HepG2 (cell line): ENCODE measurements around the gene NCF1.
"Not testable (repeated sequence)": the region's sequence is repeated elsewhere in the genome, so short reads cannot be mapped to it uniquely, and the experiment has no call there.

ENCODE experiments used
- CBX1 ChIP-seq: IDR thresholded peaks from one replicate; pipeline ENCODE4 v1.6.1; 2016; ENCODE audit warnings: antibody characterized with exemption, low read depth
- KLF6 ChIP-seq: IDR thresholded peaks from 2 replicates; pipeline ENCODE4 v1.8.0; 2016; ENCODE audit warnings: missing biosample characterization, missing genetic modification reagents
- MED1 ChIP-seq: sonication (generic); formaldehyde crosslinking; IDR thresholded peaks from 2 replicates; pipeline ENCODE4 v1.4.0; 2020; ENCODE audit warnings: missing genetic modification reagents

DNA sequence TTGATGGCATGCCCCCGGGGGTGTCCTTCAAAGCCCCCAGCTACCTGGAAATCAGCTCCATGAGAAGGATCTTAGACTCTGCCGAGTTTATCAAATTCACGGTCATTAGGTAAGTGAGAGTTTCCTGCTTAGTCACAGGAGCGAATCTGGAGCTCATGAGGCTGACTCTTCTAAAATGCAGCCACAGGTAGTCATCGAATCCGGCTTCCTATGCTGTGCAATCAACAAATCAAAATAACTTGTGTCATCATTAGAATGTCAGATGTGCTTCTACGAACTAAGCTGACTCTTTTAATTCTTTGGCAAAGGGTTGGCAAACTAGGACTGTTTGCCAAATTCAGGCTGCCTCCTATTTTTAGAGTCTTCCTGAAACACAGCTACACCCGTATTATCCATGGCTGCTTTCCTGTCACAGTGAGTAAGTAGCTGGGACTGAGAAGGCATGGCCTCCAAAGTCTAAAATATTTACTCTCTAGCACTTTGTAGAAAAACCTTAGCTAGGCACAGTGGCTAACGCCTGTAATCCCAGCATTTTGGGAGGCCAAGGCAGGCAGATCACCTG lies 19.8 kb upstream of the NCF1 start:
- TF ChIP-seq KLF6; MED1 (CRISPR knock-in tag); CBX1: not testable (repeated sequence)
